GM19238 (cell line): ENCODE measurements around the gene NDUFC2.
"Not testable (repeated sequence)": the region's sequence is repeated elsewhere in the genome, so short reads cannot be mapped to it uniquely, and the experiment has no call there.

Experiments used
- DNase-seq: peaks from one replicate; pipeline ENCODE4 v3.0.0; 2011; ENCODE audit warnings: low spot score; ENCODE audit not compliant: insufficient read length

The NDUFC2 gene

DNA sequence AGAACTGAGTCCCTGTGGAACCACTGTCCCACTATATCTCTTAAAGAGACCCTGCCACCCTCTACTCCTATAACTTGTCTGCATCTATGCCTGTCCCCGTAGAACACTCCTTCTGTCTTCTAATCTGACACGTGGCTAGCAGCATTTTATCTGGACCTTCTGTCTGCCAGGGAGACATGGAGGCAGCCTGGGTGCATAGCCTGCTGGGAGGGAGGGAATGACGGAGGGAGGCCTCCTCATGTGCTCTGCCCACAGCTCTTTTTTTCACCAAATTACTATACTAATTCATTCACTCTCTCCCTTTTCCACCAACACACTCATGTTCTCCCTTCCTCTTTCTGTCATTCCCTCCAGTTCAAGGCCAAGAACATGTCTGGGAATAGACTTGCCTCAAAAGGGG, 23.6 kb downstream of the NDUFC2 start:
- DNase-seq, result no peak

DNA sequence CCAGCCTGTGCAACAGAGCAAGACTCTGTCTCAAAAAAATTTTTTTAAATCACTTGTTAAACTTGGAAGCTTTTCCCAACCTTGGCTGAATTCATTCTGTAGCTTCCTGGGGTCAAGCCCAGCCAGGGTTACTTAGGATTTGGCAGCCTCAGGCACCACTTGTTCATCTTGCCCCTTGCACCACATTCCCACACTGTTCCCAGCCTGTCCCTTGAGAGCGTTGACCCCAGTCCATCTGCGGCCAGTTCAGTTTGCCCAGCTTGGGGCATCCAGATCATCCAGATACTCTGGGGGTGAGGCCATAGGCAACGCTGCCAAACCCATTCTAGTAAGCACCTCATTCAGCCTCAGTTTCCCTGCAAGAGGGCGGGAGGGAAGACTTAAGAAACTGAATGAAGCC, 24.7 kb downstream of the NDUFC2 start:
- no peak for DNase-seq

- no peak for DNase-seq
Observed at GRCh38 chr11:78050964-78051831, 28.5 kb downstream of the NDUFC2 start.

DNA sequence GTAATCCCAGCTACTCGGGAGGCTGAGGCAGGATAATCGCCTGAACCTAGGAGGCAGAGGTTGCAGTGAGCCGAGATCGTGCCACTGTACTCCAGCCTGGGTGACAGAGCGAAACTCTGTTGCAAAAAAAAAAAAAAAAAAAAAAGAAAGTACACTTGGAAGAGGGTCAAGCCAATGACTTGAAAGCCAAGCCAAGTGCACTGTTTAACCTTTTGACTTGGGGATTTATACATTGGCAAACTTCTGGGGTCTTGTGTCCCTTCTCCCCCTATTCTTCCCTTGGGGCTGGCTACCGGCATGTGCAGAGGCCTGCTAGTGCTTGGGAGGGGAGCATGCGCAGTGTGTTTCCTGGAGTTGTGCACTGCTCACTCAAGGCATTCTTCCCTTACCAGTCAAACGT, 30.3 kb downstream of the NDUFC2 start:
- no peak for DNase-seq

DNA sequence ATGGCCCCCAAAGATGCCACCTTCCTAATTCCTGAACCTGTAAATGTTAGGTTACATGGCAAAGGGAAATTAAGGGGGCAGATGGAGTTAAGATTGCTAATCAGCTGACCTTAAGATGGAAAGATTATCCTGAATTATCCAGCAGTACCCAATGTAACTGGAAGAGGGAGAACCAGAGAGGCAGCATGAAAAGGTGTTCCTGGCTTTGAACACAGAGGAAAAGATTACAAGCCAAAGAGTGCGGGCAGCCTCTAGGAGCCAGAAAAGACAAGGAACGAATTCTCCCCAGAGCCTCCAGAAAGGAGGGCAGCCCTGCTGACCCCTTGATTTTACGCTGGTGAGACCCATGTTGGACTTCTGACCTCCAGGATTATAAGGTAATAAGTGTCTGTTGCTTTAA, 31.1 kb downstream of the NDUFC2 start:
- DNase-seq, result no peak

- DNase-seq, result no peak
Observed at GRCh38 chr11:78046486-78046854, 33.2 kb downstream of the NDUFC2 start.

GRCh38 chr11:78045851-78046485, 33.7 kb downstream of the NDUFC2 start:
- peak; percentile 80 for DNase-seq

DNA sequence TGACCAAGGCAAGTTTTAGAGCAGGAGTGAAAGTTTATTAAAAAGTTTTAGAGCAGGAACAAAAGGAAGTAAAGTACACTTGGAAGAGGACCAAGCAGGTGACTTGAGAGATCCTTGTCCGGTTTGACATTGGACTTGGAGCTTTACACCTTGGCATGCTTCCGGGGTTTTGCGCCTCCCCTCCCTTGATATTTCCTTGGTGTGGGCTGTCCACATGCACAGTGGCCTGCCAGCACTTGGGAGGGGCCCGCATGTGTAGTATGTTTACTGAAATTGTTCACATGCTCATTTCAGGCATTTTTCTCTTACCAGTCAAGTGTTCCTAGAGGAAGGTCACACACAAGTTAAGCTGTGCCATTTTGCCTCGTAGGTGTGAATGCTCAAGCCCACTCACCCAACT, 35.0 kb downstream of the NDUFC2 start:
- DNase-seq, result no peak

DNA sequence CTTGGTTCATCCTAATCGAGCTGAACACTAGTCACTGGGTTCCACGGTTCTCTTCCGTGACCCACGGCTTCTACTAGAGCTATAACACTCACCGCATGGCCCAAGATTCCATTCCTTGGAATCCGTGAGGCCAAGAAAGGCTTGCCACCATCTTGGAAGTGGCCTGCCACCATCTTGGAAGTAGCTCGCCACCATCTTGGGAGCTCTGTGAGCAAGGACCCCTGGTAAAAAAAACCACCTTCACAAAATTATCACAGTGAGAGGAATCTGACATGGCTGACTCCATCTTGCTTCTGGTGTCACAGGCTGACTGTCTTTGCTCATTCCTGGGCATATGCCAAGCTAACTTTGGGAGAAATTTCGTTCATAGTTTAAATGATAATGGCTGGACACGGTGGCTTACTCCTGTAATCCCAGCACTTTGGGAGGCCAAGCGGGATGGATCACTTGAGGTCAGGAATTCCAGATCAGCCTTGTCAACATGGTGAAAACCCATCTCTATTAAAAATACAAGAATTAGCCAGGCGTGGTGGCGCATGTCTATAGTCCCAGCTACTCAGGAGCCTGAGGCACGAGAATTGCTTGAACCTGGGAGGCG, 37.7 kb downstream of the NDUFC2 start:
- DNase-seq, result no peak

- DNase-seq, result not testable (repeated sequence)
Observed at GRCh38 chr11:78041380-78041719, 38.3 kb downstream of the NDUFC2 start.

DNA sequence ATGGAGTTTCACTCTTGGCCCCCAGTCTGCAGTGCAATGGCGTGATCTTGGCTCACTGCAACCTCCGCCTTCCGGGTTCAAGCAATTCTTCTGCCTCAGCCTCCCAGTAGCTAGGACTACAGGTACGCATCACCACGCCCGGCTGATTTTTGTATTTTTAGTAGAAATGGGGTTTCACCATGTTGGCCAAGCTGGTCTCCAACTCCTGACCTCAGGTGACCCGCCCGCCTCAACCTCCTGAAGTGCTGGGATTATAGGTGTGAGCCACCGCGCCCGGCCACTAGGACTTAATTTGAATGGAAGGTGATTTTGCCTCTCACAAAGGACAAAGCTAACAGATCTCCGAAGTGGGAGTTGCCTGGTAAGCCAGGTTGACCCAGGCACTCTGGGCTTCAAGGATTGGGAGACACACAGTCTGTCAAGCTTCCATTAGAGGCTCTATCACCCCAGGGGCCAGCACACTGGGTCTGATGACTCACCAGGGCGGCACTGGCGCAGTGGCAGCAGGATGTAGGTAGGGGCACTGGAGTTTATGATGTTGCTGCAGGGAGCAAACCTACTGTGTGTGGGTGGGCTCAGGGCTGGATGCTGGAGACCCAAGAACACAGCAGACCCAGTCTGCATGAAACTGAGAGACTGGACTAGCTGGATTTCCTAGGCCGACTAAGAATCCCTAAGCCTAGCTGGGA, 38.8 kb downstream of the NDUFC2 start:
- no peak for DNase-seq

DNA sequence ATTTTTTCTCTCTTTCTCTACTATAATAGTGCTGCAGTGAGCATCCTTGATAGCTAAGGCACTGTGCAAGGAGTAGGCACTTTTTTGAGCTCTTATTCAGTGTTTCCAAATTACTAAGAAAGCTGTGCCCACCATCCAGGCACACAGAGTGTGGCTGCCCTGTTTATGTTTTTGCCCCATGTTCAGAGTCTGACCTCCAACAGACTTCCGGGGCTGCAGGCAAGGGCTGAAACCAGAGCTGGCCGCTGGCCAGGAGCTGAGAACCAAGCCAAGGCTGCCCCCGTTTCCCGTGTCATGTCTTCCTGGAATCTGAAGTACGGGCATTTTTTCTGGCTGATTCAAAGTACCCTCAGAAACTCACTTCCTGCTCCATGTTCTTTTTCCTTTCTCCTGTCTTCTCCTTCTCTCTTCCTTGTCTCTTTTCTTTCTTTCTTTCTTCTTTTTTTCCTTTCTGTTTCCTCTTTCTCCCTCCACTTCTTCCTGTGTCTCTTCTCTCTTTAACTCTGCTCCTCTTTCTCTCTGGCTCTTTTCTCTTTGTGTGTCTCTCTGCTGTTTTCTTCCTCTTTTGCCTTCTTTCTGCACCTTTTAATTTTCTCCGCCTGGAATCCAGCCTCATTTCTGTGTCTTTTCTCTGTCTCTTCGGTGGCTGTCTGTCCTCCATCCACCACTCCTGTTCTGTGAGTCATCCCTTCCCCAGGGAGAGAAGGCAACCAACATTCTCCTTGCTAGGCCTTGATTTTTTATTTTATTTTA, 39.6 kb downstream of the NDUFC2 start:
- DNase-seq, result peak; percentile 44

DNA sequence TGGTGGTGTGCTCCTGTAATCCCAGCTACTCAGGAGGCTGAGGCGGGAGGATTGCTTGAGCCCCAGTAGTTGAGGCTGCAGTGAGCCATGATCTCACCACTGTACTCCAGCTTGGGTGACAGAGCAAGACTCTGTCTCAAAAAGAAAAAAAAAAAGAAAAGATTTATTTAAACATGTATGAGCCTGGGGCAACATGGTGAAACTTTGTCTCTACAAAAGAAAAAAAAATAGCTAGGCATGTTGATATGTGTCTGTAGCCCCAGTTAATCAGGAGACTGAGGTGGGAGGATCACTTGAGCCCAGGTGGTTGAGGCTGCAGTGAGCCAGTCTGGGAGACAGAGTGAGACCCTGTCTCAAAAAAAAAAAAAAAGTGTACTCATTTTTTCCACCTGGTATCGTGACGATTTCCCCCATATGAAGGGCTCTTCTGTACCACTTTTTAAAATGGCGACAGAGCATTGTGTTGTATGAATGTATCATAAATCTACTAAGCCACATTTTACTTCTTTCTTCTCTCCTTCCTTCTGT, 40.2 kb downstream of the NDUFC2 start:
- DNase-seq, result no peak

DNA sequence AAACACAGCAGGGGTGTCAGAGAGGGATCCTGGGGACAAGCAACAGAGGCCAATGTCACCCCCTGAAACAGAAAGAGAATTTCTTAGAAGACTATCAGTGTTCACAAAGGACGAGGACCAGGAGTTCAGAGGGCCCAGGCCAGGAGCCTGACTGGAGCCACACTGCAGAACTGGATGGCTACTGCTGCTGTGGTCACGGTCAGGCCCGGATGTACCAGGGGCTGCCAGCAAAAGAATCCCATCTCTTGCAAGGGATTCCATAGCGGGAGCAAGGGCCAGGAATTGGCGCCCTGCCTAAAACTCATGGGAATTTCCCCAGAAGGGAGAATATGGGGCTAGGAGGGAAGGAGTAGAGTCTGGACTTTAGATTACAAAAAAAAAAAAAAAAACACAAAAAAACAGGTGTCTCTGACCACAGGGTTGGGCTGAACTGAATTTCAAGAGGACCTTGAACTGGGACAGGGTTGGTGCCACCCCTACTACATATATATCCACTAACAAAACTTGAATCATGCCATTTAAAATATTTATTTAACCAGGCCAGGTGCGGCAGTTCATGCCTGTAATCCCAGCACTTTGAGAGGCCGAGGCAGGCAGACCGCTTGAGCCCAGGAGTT, 40.9 kb downstream of the NDUFC2 start:
- DNase-seq, result no peak

DNA sequence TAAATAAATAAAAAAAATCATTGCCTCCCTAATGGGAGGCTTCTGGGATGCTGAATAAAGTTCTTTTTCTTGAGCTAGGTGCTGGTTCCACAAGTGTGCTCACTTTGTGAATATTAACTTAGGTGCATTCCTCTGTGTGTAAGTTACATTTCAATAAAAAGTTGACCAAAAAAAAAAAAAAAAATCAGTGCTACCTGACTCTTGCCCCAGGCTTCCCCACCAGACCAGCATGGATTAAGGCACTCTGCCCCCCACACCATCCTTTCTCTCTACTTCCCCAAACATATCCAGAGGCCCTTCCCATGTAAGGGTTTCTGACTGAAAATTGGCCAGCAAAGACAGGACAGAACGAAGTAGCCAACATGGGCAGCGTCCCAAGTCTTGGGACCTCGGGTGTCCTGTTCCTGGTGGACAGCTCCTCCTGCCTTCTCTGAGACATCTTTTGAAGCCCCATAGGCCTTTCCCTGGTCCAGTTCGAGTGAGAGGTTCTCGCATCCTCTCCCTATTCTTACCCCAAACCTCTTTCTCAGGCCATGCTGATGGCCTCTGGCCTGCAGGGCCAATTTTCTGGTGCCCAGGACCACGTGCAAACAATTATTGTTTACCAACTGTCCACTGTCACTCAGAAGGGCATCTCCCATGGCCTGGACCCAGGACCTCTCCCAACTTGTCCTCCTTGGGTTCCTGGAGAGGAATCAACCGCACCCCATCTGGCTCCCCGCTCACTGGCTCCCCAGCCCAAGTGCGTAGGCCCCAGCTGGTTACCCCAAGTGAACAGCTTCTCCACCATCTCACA, 41.6 kb downstream of the NDUFC2 start:
- DNase-seq, result no peak

DNA sequence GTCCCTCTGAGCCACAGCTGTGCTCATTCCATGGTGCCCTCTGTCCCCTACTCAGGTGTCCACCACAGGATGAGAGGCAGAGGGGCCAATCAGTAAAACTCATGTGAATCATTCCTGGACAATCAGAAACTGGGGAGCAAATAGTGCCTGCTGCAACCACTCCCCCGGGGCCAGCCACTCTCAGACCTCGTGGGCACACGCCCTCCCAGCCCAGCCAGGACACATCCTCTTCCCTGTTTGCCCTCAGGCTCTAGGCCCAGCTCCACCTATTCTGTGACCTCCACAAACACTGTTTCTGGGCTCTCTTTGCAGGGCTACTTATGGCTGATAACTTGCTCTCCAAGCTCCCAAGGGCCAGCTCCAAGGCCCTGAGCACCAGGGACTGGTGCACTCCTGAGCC, 42.6 kb downstream of the NDUFC2 start:
- DNase-seq, result no peak

DNA sequence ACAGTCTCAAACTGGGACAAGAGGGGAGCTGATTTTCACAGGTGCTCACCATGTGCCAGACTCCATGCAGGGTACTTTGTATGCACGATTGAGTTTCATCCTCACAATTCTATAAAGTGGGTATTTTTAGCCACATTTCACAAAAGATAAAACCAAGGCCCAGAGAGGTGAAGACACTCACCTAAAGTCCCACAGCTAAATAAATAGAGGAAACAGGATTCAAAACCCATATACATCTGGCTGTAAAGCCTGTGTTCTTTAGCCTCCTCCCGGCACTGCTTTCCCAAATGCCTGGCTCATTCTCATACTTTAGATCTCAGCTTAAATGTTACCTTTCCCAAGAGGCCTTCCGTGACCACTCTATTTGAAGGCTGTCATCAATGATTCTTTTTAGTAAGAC, 43.3 kb downstream of the NDUFC2 start:
- DNase-seq, result no peak

DNA sequence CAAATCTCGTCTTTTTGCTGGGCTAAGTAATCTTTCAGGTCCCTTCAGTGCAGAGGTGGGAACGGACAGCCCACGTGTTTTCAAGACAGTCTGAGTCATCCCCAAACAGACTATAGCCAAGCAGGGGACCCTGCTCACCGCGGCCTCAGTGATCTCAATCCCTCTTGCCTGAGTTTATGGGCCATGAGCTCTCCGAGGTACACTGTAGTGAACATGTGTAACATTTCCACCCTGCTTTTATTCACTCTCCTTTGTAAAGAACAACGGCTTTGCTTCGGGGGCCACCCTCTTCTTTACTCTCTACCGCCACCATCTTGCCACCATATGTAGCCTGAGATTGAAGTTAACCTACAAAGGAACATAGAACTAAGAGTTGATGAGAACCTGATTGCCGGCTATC, 45.0 kb downstream of the NDUFC2 start:
- DNase-seq, result no peak

DNA sequence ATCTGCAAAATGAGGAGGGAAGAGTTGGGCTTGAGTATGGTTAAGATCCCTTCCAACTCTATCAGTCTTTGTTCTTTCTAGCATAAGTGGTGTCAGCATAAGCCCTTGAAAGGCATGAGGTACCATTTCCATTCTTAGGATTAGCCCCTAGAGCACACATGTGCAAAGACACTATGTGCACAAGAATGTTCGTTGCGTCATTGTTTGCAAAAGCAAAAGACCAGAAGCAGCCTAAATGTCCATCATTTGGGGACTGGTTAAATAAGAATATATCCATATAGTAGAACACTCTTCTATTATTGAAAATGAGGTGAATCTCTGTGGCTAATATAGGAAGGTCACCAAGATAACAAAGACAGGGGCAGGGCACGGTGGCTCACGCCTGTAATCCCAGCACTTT, 46.6 kb downstream of the NDUFC2 start:
- DNase-seq, result no peak

GRCh38 chr11:78032090-78032489, 47.6 kb downstream of the NDUFC2 start:
- no peak for DNase-seq
